HG02884 (cell line): ENCODE data around the gene CLGN.

Experiments
- ATAC-seq: cut with Tn5 transposase; IDR thresholded peaks from one replicate; pipeline ENCODE4 v1.9.1; 2021; ENCODE audit warnings: mild to moderate bottlenecking, moderate library complexity; ENCODE audit not compliant: unreplicated experiment

CLGN gene

GRCh38 chr4:140382732-140383131 lies 44.7 kb downstream of the CLGN start:
- ATAC-seq = no peak

- no peak for ATAC-seq
These were observed 53.3 kb downstream of the CLGN start for GRCh38 chr4:140374130-140374477.

GRCh38 chr4:140373328-140374129 lies 53.9 kb downstream of the CLGN start, which contains the start of gene SCOC:
Gene SCOC, plus strand, starts transcription at chr4:140373646. Its CDS starts 5,525 bp downstream, at chr4:140379171.
- peak; percentile 94 for ATAC-seq

GRCh38 chr4:140372751-140373327 lies 54.6 kb downstream of the CLGN start:
- ATAC-seq = peak; percentile 47

- ATAC-seq = no peak
These were observed 58.8 kb downstream of the CLGN start for GRCh38 chr4:140368686-140369085.

- ATAC-seq = no peak
These were observed 59.7 kb downstream of the CLGN start for GRCh38 chr4:140367738-140368137.

GRCh38 chr4:140363558-140363957 lies 63.9 kb downstream of the CLGN start:
- no peak for ATAC-seq

GRCh38 chr4:140363051-140363450 lies 64.4 kb downstream of the CLGN start:
- ATAC-seq = no peak

GRCh38 chr4:140361099-140361498 lies 66.3 kb downstream of the CLGN start:
- ATAC-seq = no peak

- peak; percentile 95 for ATAC-seq
These were observed 67.7 kb downstream of the CLGN start for GRCh38 chr4:140359562-140360427.

GRCh38 chr4:140358281-140358680 lies 69.2 kb downstream of the CLGN start:
- ATAC-seq = no peak

- no peak for ATAC-seq
These were observed 69.6 kb downstream of the CLGN start for GRCh38 chr4:140357868-140358267.

- ATAC-seq = no peak
These were observed 72.2 kb downstream of the CLGN start for GRCh38 chr4:140355288-140355687.

GRCh38 chr4:140353786-140354185 lies 73.7 kb downstream of the CLGN start:
- ATAC-seq = no peak

- ATAC-seq = no peak
These were observed 76.1 kb downstream of the CLGN start for GRCh38 chr4:140351093-140352075.

GRCh38 chr4:140349816-140350215 lies 77.6 kb downstream of the CLGN start:
- ATAC-seq = no peak

- ATAC-seq = no peak
These were observed 81.3 kb downstream of the CLGN start for GRCh38 chr4:140346136-140346535.

- no peak for ATAC-seq
These were observed 82.8 kb downstream of the CLGN start for GRCh38 chr4:140344621-140345020.

- ATAC-seq = no peak
These were observed 83.3 kb downstream of the CLGN start for GRCh38 chr4:140344101-140344500.

GRCh38 chr4:140343303-140343702 lies 84.1 kb downstream of the CLGN start:
- ATAC-seq = no peak
